Activated CD4-positive, alpha-beta T cell treated with anti-CD3 and anti-CD28 coated beads for 4 hours (primary cell): Measurements from ENCODE around the gene FAM193A.
"Not testable (repeated sequence)": the region's sequence is repeated elsewhere in the genome, so short reads cannot be mapped to it uniquely, and the experiment has no call there.

ENCODE experiments used
- DNase-seq, 2 donors: peaks; one replicate each; pipeline ENCODE4 v3.0.0-alpha.2; 2020

Gene FAM193A

GRCh38 chr4:2574863-2575262 is 38.4 kb downstream of the FAM193A start:
- no peak for DNase-seq

DNA sequence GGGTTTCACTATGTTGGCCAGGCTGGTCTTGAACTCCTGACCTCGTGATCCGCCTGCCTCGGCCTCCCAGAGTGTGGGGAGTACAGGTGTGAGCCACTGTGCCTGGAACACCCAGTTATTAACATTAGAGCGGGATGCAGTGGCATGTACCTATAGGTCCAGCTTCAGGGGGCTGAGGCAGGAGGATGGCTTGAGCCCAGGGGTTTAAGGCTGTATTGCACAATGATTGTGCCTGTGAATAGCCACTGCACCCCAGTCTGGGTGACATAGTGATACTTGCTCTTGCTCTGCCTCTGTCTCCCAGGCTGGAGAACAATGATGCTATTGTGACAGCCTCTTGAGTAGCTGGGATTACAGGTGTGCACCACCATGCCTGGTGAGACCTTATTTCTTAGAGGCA is 39.8 kb downstream of the FAM193A start:
- DNase-seq = no peak

DNA sequence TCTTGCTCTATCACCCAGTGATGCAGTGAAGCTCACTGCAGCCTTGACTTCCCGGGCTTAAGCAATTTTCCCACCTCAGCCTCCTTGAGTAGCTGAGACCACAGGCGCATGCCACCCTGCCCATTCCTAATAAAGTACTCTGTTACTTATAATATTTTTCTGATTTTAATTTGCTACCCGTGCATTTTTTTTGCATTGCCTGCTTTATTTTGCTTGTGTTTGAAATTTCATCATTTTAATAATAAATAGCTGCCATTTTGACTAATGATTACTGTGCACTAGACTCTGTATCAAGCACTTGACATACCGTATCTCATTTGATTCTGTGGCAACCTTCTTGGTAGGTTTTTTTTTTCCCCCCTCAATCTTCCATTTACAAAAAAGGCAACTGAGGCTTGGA is 41.7 kb downstream of the FAM193A start:
- no peak for DNase-seq

DNA sequence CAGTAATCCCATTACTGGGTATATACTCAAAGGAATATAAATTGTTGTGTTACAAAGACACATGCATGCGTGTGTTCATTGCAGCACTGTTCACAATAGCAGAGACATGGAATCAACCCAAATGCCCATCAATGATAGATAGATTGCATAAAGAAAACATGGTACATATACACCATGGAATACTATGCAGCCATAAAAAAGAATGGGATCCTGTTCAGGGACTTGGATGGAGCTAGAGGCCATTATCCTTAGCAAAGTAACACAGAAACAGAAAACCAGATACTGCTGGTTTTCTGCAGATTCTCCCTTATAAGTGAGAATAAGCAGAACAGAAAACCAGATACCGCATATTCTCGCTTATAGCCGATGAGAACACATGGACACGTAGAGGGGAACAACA is 43.5 kb downstream of the FAM193A start:
- no peak for DNase-seq

GRCh38 chr4:2583092-2583491 is 46.6 kb downstream of the FAM193A start:
- DNase-seq = no peak

GRCh38 chr4:2583517-2583916 is 47.1 kb downstream of the FAM193A start:
- DNase-seq = no peak

DNA sequence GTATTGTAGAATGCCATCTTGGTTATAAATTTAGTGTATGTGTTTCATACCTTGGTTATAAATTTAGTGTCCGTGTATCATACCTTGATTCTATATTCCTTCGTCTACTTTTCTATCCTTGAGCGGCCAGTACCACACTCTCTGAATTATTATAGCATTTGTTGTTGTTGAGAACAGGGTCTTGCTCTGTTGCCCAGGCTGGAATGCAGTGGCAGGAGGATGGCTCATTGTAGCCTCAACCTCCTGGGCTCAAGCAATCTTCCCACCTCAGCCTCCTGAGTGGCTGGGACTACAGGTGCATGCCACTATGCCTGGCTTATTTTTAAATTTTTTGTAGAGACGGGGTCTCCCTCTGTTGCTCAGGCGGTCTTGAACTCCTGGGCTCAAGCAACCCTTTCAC is 50.1 kb downstream of the FAM193A start:
- no peak for DNase-seq

DNA sequence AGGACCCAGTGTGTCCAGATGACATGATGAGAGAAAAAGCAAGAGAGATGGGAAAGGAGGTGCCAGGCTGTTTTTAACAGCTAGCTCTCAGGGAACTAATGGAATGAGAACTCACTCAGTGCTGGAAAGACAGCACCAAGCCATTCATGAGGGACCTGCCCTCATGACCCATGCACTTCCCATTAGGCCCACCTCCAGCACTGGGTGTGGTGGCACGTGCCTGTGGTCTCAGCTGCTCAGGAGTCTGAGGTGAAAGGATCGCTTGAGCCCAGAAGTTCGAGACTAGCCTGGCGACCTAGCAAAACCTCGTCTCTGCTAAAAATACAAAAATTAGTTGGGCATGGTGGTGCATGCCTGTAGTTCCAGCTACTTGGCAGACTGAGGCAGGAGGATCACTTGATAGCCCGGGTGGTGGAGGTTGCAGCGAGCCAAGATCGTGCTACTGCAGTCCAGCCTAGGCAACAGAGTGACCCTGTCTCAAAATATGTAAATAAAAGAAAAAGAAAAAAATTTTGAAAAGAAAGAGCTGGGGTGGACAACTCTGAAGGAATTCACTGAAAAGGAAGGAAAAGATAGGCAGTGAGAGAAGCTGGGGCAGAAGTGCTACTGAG is 50.9 kb downstream of the FAM193A start:
- no peak for DNase-seq

DNA sequence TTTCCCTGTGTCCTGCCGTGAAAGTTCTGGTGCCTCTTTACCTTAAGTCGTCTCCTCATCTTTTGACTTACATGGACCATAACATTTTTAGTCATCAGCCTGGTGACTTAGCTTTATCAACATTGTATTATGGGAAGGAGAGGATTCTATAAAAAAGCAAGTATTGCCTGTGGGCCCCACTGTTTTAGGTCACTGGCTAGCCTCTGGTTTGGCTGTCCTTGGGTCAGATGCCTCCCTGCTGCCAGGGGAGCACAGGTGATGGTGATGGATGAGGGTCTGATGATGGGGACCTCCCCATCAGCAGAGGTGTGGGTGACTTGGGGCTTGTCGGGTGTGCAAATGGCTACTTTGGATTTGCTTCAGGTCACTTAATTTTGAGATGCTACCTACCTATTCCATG is 51.8 kb downstream of the FAM193A start:
- no peak for DNase-seq

- no peak for DNase-seq
These were observed 54.7 kb downstream of the FAM193A start for GRCh38 chr4:2591189-2591588.

DNA sequence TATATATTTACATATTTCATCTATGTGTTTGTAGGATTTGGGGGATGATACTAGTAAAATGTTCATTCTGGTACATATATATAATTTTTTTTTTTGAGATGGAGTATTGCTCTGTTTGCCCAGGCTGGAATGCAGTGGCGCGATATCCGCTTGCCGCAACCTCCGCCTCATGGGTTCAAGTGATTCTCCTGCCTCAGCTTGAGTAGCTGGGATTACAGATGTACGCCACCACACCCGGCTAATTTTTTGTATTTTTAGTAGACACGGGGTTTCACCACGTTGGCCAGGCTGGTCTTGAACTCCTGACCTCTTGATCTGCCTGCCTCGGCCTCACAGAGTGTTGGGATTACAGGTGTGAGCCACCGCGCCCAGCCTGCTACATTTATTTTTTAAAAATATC is 55.6 kb downstream of the FAM193A start:
- not testable (repeated sequence) for DNase-seq

GRCh38 chr4:2592572-2592971 is 56.1 kb downstream of the FAM193A start:
- DNase-seq = no peak

- DNase-seq = no peak
These were observed 56.6 kb downstream of the FAM193A start for GRCh38 chr4:2593003-2593402.

DNA sequence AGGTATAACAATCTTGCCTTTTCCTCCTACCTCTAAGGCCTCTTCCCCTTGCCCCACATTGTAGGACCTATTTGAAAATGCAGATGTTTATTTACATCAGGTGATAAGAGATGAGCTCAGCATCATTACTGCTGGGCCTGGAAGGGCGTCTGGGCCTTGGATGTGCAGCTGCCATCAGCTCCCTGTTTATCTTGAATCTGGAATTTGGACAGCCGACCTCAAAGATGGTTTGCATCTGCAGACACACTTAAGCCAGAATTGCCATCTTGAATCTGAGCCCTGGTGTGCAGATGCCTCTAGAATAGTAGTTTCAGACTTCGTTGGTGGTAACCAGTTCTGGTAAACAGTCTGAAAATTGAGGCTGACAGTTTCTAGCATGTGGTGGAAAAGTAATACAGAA is 59.0 kb downstream of the FAM193A start:
- DNase-seq = no peak

GRCh38 chr4:2595952-2596552 is 59.6 kb downstream of the FAM193A start:
- no peak for DNase-seq

GRCh38 chr4:2596611-2597010 is 60.2 kb downstream of the FAM193A start:
- no peak for DNase-seq

DNA sequence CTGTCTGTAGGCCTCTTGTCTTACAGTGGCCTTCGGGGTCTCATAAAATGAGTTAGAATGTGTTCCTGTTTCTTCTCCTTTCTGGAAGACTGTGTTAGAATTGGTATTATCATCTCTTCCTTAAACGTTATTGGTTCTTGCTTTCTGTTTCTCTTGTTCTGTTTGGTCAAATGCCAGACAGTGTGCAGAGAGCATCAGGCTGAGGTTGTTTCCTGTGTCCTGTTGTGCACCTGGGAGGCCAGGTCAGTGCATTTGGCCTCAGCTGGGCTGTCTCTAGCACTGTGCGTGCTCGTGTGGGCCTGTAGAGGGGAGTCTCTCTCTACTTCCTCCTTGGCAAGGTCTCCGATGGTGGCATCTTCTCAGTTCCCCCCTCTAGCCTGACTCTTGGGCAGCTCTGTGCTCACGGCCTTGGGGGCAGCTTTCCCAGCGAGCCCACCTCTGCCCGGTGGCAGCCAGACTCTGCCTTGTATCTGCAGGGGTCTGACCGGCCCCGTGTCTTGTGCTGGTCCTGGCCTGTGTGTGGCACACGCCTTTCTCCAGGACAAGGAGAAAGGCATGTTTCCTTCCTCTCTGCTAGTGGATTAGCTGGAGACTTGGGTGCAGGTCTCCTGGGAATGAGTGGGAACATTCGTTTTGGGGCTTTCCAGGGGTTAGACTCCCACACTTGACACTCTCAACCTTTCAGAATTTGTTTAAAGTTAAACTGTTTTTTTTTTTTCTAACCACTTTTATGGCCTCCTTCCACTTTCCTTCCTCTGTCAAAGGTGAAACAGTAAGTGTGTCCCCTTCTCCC is 62.3 kb downstream of the FAM193A start:
- DNase-seq = no peak

DNA sequence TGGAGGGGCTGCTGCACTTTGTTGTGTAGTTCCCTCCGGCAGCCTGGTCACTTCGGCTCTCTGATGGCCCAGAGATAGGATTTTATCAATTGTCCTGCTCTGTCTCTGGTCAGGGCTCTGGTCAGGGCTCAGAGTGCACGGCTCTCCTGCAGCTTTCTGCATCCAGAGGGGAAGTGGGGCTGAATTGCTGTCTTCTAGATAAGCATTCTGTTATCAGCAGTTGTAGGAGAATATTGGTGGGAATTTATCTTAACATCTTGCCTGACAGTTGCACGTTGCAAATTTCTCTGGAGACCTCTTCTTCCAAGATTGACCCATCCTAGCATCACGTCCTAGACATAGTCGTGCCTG is 62.8 kb downstream of the FAM193A start:
- DNase-seq = no peak

DNA sequence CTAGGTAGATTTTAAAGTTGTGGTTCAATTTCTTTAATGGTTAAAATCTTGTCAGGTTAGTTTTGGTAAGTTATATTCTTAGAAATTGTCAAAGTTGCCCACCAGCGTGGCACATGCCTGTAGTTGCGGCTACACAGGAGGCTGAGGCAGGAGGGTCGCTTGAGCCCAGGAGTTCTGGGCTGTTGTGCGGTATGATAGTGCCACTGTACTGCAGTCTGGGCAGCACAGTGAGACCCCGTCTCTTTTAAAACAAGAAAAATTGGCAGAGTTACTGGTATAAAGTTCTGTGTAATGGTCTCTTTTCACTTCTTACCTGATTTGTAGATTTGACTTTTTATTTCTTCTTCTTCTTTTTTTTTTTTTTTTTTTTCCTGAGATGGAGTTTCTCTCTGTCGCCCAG is 64.4 kb downstream of the FAM193A start:
- DNase-seq = no peak

DNA sequence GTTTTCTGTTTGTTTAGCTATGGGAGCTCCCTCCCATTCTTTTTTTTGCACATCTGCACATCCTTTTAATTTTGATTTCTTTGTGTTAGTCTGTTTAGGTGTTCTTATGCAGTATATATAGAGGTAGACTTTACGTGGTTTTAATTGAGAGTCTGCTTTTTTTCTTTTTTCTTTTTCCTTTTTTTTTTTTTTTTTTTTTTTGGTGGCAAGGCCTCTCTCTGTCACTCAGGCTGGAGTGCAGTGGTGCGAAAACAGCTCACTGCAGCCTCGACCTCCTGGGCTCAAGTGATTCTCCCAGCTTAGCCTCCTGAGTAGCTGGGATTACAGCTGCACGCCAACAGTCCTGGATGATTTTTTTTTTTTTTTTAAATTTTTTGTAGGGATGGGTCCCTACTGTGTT is 68.2 kb downstream of the FAM193A start:
- no peak for DNase-seq

DNA sequence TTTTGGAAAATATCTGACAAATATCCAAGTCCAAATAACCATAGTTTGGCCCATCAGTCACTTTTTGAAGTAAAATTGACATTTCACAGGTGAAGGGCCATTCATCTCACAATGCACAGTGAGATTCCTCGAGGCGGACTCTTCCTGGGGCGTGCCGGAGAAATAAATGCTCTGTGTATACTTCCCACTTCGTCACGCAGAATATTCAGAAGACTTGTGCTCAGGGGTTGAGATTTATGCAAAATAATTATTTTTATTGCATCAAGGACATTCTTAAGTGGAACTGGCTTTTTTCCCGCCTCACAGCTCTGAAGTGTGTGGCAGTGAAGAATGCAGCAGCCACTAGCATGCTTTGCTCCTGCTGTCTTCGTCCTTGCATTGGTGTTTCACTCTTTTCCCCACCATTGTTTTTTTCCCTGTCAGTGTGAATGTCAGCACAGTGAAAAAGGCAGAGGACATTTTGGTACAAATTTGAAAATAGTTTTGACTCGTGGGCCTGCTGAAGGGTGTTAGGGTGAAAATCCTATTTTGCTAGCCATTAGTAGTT is 70.6 kb downstream of the FAM193A start:
- DNase-seq = no peak

DNA sequence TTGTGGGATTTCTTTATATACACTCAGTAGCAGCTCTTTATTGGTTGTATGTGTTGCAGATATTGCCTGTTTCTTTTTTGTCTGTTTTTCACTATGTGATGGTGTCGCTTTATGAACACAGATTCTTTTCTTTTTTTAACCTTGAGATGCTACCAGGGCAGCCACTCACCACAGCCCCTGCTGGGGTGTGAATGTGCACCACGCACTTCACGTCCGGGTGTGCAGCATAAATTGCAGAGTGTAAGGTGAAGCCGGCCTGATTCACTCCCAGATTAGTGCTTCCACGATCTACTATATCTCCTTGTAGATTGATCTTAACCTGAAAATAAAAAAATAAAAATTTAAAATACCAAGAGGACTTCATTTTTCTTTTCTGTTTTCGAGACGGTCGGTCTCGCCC is 71.4 kb downstream of the FAM193A start:
- DNase-seq = no peak

DNA sequence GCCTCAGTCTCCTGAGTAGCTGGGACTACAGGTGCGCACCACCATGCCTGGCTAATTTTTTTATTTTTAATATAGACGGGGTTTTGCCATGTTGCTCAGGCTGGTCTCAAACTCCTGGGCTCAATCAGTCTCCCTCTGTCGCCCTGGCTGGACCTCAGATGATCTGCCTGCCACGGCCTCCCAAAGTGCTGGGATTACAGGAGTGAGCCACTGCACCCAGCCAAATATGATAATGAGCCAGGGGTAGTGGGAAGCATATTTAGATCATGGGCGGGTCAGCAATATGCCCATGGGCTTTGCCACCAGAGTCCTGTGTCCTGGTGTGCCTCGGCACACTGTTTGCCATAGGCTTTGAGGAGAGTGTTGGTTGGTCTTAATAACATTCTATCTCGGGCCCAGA is 71.8 kb downstream of the FAM193A start:
- no peak for DNase-seq

- DNase-seq = no peak
These were observed 79.4 kb downstream of the FAM193A start for GRCh38 chr4:2615821-2616220.
